ENCODE data around the gene ARL10.

Gene ARL10

GRCh38 chr5:176426876-176427275 is 61.6 kb downstream of the ARL10 start:
- CTCF ChIA-PET: interaction anchor here (1.2 to 1.7 kb wide), 2 partner anchors 10 to 21 kb away, joined by 3 to 5 read pairs; partner anchors contain the start of gene CLTB
- TF ChIP-seq, protein P1, sequence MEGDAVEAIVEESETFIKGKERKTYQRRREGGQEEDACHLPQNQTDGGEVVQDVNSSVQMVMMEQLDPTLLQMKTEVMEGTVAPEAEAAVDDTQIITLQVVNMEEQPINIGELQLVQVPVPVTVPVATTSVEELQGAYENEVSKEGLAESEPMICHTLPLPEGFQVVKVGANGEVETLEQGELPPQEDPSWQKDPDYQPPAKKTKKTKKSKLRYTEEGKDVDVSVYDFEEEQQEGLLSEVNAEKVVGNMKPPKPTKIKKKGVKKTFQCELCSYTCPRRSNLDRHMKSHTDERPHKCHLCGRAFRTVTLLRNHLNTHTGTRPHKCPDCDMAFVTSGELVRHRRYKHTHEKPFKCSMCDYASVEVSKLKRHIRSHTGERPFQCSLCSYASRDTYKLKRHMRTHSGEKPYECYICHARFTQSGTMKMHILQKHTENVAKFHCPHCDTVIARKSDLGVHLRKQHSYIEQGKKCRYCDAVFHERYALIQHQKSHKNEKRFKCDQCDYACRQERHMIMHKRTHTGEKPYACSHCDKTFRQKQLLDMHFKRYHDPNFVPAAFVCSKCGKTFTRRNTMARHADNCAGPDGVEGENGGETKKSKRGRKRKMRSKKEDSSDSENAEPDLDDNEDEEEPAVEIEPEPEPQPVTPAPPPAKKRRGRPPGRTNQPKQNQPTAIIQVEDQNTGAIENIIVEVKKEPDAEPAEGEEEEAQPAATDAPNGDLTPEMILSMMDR (IDR thresholded peaks at IDR 0.05; ENCODE audit: control extremely low read depth, extremely low read depth, low read depth, missing control alignments): no peak
- POLR2A ChIA-PET: no interaction called here
- no peak for DNase-seq (ENCODE audit: extremely low spot score)

DNA sequence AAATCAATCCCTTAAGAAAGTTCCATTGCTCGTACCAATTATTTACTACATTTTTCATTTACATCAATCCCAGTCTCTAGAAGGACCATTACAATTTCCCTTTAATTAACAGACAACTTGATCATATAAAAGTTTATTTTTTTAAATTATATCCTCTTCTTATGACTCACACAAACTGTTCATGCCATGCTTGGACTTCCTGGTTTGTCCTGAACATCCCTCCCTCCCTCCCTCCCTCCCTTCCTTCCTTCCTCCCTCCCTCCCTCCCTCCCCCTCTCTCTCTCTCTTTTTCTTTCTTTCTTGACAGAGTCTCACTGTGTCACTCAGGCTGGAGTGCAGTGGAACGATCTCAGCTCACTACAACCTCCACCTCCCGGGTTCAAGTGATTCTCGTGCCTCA is 62.7 kb downstream of the ARL10 start:
- CTCF ChIA-PET: interaction anchor here (1.2 kb wide), 1 partner anchor 11 kb away, joined by 3 read pairs; the partner anchor contains the start of gene CLTB
- TF ChIP-seq, protein P1 (IDR thresholded peaks at IDR 0.05; ENCODE audit: control extremely low read depth, extremely low read depth, low read depth, missing control alignments): no peak
- DNase-seq (ENCODE audit: extremely low spot score): no peak
- POLR2A ChIA-PET: interaction anchor here (0.5 kb wide), 1 partner anchor 101 kb away, joined by 4 read pairs; no protein-coding TSS in a partner anchor

- CTCF ChIA-PET: interaction anchor here (1.9 to 4.8 kb wide), 2 partner anchors 13 to 18 kb away, joined by 6 to 18 read pairs; partner anchors contain the start of gene CLTB
- no peak for DNase-seq (ENCODE audit: extremely low spot score)
- TF ChIP-seq, protein P1 (IDR thresholded peaks at IDR 0.05; ENCODE audit: control extremely low read depth, extremely low read depth, low read depth, missing control alignments): no peak
- POLR2A ChIA-PET: no interaction called here
These were observed 64.7 kb downstream of the ARL10 start for GRCh38 chr5:176429972-176430371.
